RKO (cell line): Measurements from ENCODE around the gene PKD2L2.
"Not testable (repeated sequence)": the region's sequence is repeated elsewhere in the genome, so short reads cannot be mapped to it uniquely, and the experiment has no call there.

ENCODE experiments used
- DNase-seq: peaks from one replicate; pipeline ENCODE4 v3.0.0-alpha.2; 2016; ENCODE audit warnings: low spot score

Gene PKD2L2

GRCh38 chr5:137888863-137889759, at the start of gene PKD2L2:
Gene PKD2L2 (plus strand): TSS chr5:137889457. CDS start chr5:137889492, 35 bp downstream.
- no peak for DNase-seq

GRCh38 chr5:137842296-137842695, 47.0 kb upstream of the PKD2L2 start:
- DNase-seq = no peak

GRCh38 chr5:137843676-137844299, 45.5 kb upstream of the PKD2L2 start:
- no peak for DNase-seq

- DNase-seq = no peak
Observed at GRCh38 chr5:137845472-137845871, 43.8 kb upstream of the PKD2L2 start.

- DNase-seq = no peak
Observed at GRCh38 chr5:137847687-137848086, 41.6 kb upstream of the PKD2L2 start.

- not testable (repeated sequence) for DNase-seq
Observed at GRCh38 chr5:137853165-137853564, 36.1 kb upstream of the PKD2L2 start.

- DNase-seq = no peak
Observed at GRCh38 chr5:137856201-137856600, 33.1 kb upstream of the PKD2L2 start.

GRCh38 chr5:137856916-137857862, 32.1 kb upstream of the PKD2L2 start:
- no peak for DNase-seq

- no peak for DNase-seq
Observed at GRCh38 chr5:137858223-137858916, 30.9 kb upstream of the PKD2L2 start.

GRCh38 chr5:137858954-137859353, 30.3 kb upstream of the PKD2L2 start:
- DNase-seq = no peak

- DNase-seq = no peak
Observed at GRCh38 chr5:137862251-137862650, 27.0 kb upstream of the PKD2L2 start.

GRCh38 chr5:137863653-137864052, 25.6 kb upstream of the PKD2L2 start:
- DNase-seq = not testable (repeated sequence)

GRCh38 chr5:137866541-137867388, 22.5 kb upstream of the PKD2L2 start:
- DNase-seq = no peak

- DNase-seq = no peak
Observed at GRCh38 chr5:137867664-137868063, 21.6 kb upstream of the PKD2L2 start, which contains the start of gene MYOT. Gene MYOT (plus strand): TSS chr5:137867860. CDS start chr5:137870652, 2,792 bp downstream.

GRCh38 chr5:137870647-137871339, 18.5 kb upstream of the PKD2L2 start:
- DNase-seq = no peak

GRCh38 chr5:137871571-137871970, 17.7 kb upstream of the PKD2L2 start:
- DNase-seq = no peak

GRCh38 chr5:137872466-137872865, 16.8 kb upstream of the PKD2L2 start:
- DNase-seq = no peak

- DNase-seq = no peak
Observed at GRCh38 chr5:137876101-137876500, 13.2 kb upstream of the PKD2L2 start.

- DNase-seq = no peak
Observed at GRCh38 chr5:137880313-137880712, 8.9 kb upstream of the PKD2L2 start.

- DNase-seq = no peak
Observed at GRCh38 chr5:137887831-137888230, 1.4 kb upstream of the PKD2L2 start.
